Measurements from ENCODE around the gene RFLNA.
"Not testable (repeated sequence)": the region's sequence is repeated elsewhere in the genome, so short reads cannot be mapped to it uniquely, and the experiment has no call there.

The RFLNA gene

DNA sequence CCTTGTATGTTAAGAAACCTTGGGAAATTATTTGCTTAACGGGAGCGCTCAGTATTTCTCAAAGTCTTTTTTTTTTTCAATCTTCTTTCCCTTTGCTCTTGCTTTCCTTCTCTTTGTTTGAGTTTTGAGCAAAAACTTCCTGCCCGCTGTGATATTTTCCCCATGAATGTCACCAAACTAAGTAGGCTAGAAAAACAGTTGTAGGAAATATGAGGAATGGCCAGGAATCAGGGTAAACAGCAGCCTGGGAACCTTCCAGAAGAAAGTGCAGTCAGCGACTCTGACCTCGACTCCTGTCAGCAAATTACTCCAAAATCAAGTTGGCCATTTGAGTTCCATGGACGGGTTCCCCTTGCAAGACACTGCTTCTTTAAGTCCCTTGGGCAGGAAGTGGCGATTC, 11.6 kb upstream of the RFLNA start:
- DNase-seq: no peak

DNA sequence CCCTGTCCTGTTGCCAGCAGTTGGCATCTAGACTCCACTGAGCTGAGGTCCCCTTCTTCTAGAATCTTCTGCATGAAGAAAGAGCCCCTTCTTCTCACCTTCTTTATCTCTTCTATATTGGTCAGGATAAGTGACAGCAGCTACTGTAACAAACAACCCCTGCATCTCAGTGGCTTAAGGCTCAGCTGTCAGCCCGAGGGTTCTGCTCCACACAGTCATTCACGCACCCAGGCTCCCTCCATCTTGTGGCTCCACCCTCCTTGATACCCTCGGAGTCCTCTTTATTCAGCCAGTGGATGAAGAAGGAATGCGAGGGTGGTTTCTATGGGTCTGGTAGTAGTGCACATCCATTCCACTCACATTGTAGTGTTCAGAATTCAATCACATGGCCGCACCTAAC, 10.5 kb upstream of the RFLNA start:
- DNase-seq: no peak

DNA sequence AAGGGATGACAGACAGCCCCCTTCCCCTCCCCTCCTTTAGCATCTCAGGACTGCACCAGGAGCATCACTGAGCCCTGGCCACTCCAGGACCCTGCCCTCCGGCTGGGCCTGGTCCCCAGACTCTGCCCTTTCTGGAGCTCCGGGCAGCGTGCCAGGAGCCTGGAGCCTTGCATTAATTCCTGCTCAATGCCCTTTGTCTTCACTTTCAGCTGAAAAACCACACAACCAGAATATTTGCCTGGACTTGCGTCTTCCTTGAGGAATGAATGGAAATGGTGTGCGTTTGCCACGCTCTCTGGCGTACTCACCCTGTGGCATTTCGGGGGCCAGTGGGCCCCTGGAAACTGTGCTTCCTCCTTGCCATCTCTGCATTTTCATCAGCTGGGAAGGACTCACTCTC, 8.5 kb upstream of the RFLNA start:
- no peak for DNase-seq

GRCh38 chr12:124286971-124287370, 7.9 kb upstream of the RFLNA start:
- no peak for DNase-seq

GRCh38 chr12:124289634-124290600, 5.0 kb upstream of the RFLNA start:
- peak; percentile 49 for DNase-seq

DNA sequence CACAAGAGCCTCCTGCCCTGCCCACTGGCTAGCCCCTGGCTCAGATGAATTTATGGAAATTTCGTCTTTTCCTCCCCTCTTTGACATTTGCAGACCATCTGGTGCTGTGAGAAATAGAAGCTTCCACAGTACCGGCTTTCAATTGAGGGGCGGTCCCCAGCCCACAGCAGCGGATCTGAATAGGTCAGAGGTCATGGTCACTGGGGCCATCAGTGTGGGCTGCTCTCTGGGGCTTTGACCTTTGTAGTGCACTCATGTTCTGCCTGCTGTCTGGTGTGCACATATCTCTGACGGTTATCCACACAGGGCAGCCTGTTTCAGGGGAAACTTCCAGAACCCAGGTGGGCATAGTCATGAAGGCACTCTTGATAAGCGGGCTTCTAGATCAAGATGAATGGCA, 2.5 kb upstream of the RFLNA start:
- DNase-seq: no peak

DNA sequence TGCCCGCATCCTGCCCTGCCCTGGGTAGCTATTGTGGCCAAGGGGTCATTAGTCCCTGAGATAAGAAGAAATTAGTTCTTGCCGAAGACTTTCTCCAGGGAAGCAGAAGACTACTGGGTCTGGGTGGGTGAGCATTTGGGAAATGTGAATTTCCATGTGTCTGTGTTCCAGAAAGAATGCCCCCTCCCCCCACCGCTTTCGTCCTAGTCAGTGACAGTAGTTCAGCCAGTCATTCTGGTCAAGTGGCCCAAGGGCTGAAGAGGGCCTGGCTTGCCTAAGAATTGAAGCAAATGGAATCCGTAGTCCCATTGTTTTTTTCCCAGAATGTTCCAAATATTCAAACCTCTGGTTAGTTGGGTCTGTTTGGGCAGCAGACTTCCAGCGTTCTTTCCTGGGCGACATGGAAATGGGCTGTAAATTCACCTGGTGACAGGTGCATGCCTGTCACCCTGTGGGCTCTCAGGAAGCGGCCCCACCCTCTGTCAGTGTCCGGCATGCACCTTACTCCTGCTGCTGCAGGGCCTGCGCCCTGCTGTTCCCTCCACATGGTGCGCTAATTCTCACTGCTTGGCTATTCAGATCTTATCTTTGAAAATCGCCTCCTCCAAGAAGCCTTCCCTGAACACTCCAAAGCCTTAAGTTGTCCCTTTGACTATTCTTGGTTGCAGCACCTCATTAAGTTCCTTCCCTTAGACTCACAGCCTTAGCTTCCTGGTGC, 1.4 kb upstream of the RFLNA start:
- DNase-seq: no peak

DNA sequence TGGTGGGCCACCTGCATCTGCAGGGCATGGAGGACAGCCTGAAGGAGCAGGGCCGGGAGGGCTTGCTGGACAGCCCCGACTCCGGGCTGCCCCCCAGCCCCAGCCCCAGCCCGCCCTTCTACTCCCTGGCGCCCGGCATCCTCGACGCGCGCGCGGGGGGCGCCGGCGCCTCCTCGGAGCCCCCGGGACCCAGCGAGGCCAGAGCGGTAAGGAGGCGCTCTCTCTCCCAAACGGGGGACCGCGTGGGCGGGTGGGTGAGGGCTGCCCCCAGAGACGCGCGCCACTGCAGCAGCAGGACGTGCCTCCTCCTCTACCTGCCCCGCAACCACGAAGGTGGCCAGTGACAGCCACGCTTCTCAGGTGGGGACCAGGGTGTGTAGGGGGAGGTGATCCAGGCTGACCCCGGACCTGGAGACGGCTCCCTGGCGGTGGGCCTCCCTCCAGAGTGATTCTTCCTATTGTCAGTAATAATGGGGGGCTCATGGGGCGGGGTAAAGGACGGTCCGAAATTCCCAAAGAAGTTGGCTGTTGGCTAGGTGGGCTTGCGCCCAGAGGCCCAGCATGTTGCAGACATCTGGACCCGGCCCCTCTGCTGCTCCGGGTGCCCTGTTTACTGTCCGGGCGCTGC, 652 bp downstream of the RFLNA start:
- no peak for DNase-seq

DNA sequence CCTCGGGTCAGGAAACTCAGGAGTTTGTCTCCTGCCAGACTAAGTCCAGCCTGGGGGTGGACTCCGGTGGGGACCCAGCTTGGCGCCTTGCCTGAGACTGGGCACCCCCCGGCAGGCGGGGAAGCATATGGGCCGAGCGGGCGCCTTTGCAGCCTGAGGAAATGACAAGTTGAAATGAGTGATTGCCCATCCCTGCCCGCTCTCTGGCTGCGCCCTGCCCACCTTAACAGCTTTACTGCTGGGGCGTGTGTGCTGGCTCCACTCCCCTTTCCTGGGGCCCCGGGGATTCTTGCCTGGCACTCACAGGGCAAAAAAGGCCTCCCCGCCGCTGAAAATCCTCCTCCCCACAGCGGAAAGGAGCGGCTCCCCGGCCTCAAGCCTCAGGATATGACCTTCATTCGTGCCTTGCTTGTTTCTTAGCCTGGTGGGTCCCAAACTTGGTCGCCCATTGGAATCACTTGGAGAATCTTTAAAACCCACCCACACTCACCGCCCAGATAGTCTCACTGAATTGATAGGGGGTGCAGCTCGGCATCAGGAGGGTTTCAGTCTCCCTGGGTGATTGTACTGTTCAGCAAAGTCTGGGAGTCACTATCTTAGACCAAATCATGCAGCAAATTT, 1.5 kb downstream of the RFLNA start:
- DNase-seq: no peak

- no peak for DNase-seq
Observed at GRCh38 chr12:124296916-124297351, 2.0 kb downstream of the RFLNA start.

GRCh38 chr12:124297389-124297788, 2.5 kb downstream of the RFLNA start:
- DNase-seq: no peak

DNA sequence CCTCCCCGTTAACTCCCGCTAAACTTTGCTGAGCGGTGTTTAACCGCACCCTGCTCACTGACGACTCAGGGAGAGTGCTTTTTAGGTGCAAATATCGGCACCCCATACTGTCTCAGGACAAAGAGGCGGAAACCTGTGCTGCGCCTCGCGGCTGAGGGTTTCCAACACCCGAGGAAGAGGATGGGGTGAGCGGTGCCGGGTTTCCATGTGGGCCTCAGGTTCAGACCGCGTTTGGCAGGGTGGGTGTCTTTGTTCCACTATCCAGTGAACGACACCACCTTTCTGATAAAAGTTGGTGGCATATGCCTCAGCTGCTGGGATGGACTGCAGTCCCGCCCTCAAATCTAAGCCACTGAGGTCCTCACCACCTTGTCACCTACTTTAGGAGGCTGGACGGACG, 3.0 kb downstream of the RFLNA start:
- no peak for DNase-seq

GRCh38 chr12:124298685-124299410, 4.0 kb downstream of the RFLNA start:
- DNase-seq: no peak

DNA sequence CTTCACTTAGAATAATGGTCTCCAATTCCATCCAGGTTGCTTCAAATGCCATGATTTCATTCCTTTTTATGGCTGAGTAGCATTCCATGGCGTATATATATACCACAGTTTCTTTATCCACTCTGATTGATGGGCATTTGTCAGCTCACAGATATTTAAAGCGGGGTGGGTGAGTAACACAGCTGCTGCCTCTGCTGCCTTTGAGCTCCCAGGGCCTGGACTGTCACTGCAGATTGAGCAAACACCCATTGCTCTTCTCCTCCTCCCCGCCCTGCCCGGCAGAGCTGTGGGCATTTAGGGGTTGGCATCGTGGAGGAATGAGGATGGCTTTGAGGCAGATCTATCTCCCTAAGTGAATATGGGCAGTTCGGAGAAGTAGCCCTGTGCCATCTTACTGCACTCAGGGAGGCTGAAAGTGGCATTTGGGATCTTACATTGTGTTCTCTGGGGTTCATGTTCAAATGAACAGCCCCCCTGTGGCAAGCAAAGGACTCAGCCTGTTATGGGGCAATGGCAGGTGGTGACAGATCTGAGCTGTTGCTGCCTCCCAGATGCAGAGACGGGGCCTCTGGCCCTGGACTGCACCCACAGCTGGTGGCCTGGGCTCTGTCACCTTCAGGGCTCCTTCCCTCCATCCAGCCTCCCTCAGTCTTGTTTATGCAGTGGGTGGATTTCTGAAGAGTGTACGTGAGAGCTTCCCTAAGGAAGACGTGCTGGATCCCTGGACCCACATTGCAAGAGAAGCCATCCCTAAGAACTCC, 4.9 kb downstream of the RFLNA start:
- no peak for DNase-seq

DNA sequence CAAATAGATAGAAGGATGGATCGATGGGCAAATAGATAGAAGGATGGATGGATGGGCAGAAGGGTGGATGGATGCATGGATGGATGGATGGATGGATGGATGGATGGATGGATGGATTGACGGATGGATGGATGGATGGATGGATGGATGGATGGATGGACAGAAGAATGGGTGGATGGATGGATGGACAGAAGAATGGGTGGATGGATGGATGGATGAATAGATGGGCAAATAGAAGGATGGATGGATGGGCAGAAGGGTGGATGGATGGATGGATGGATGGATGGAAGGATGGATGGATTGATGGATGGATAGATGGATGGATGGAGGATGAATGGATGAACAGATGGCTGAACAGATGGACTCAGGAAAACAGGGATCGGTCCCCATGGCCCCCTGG, 5.8 kb downstream of the RFLNA start:
- DNase-seq: not testable (repeated sequence)

GRCh38 chr12:124301084-124301654, 6.3 kb downstream of the RFLNA start:
- no peak for DNase-seq

DNA sequence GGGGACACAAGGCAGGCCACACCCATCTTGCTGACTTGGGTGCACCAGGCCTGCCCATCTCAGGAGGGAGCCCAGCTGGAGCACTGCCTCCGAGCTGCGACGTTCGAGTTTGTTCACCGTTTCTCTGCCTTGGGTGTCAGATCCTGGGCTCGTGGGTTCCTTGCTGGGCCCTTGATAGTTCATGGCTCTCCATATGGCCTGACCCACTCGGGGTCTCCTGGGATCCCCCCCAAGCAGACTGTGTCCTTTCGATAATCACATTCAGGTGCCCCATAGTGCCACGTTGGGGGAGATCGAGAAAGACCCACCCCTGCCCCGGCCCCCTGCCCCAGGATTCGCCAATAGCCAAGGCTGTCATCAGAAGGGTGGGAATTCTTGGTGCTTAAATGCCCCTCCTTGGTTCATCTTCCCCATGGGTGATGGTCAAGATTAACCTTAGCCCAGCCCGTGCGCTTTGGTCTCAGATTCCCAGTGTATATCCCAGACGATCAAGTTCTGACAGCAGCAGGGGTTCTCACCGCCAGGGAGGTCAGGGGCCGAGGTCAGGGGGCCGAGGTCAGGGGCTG, 7.4 kb downstream of the RFLNA start:
- no peak for DNase-seq

DNA sequence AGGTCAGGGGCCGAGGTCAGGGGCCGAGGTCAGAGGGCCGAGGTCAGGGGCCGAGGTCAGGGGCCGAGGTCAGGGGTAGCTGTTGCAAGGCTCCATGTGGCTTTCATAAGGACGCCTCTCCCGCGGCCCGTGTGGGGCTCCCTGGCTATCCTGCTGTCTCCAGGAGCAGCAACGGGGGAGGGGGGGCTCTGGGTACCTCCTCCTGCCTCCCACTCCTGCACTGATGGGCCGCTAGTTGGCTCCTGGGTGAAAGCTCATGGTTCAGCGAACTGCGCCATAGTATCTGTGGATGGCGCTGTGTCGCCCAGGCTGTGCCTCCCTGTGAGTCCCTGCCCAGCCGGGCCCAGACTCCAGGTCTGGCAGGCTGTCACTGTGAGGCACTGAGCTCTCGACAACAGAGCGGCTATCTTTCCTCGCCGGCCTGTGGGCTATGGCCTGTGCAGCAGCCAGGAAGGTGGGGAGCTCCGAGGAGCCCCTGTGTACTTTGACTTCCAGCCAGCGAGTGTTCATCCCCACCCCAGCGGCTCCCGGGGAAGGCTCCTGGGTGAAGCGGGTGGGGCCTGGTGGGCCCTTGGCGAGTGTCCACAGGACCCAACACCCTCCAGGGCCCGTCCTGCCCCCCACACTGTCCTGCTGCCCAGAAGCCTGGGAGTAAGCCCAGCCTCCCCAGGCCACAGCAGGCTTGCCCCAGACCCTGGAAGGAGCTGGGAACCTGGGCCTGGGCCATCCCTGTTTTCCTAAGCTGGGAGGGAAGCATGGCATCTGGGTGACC, 8.1 kb downstream of the RFLNA start:
- DNase-seq: no peak

DNA sequence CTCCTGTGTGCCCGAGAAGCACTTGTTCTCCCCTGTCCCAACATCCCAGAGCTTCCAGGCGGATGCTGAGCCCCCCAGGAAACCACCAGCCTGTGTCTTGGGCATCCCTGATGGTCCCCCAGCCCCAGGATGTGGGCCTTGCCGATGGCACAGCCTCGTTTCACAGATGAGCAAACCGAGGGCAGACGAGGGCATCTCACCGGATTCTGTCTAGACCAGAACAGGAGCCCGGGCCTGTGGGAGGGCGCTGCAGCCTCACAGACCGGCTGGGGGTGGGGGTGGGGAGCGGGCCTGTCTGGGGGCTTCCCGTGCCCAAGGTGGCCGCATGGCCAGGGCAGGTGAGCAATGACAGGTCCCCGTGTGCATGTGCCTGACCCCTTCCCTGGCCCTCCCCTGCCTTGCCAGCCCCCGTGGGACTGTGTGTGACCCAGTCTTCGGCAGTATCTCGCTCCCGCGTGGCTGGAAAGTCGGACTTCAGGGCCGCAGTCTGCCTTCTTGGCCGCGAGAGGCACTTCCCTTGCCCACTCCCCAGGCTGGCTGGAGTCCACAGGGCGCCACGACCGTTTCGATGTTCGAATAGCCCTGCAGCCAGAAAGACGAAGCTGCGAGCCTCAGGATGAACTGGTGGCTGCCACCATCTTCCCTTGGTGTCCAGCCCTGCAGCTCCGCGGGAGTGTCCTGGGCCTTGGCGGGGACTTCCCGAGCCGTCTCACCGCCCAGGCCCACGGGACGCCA, 8.9 kb downstream of the RFLNA start:
- DNase-seq: no peak
